Measurements from ENCODE around the gene OR6B1. TPM values are rescaled to one million over a fixed set of nuclear protein-coding genes. Genes with fewer than 3 reads are reported as not detected.

The OR6B1 gene
- not detected for total RNA-seq

GRCh38 chr7:144000020-144000419, at the start of gene OR6B1:
OR6B1 (plus strand) TSS chr7:144000320; CDS start chr7:144003997, 3,677 bp downstream.
- no peak within 1 kb of the TSS for H3K4me3 ChIP-seq
- no peak within 1 kb of the TSS for H3K27ac ChIP-seq
- TF ChIP-seq CTCF (IDR thresholded peaks at IDR 0.05) = no peak
- H3K9me3 ChIP-seq = no peaks in the 10 kb centered on the region
- intact Hi-C loops (cut with DNase I) = no loop called here
- no peak for DNase-seq
- no peak within 1 kb of the TSS for H3K9ac ChIP-seq (ENCODE audit: low read depth in 2 of 2, low read length in 2 of 2)
- no peaks in the 10 kb centered on the region for H3K36me3 ChIP-seq
- no peaks in the 10 kb centered on the region for H3K4me1 ChIP-seq
- H3K27me3 ChIP-seq = no peaks in the 10 kb centered on the region

GRCh38 chr7:143953421-143953820, 46.7 kb upstream of the OR6B1 start:
- Histone ChIP-seq H3K36me3 (no peaks in the 10 kb centered on the region), H3K27me3 (no peaks in the 10 kb centered on the region), H3K27ac (no peak overlapping the region), H3K9me3 (no peaks in the 10 kb centered on the region), H3K9ac (ENCODE audit: low read depth in 2 of 2, low read length in 2 of 2) (no peak overlapping the region), H3K4me1 (no peaks in the 10 kb centered on the region), H3K4me3 (no peak overlapping the region)
- intact Hi-C loops (cut with DNase I) = no loop called here
- DNase-seq = no peak
- no peak for TF ChIP-seq CTCF (IDR thresholded peaks at IDR 0.05)

- intact Hi-C loops (cut with DNase I) = no loop called here
- H3K9ac ChIP-seq (ENCODE audit: low read depth in 2 of 2, low read length in 2 of 2) = no peak overlapping the region
- no peak for TF ChIP-seq CTCF (IDR thresholded peaks at IDR 0.05)
- H3K4me1 ChIP-seq = no peaks in the 10 kb centered on the region
- H3K36me3 ChIP-seq = no peaks in the 10 kb centered on the region
- no peaks in the 10 kb centered on the region for H3K27me3 ChIP-seq
- H3K4me3 ChIP-seq = no peak overlapping the region
- no peaks in the 10 kb centered on the region for H3K9me3 ChIP-seq
- no peak overlapping the region for H3K27ac ChIP-seq
- DNase-seq = no peak
These were observed 46.0 kb upstream of the OR6B1 start for GRCh38 chr7:143954135-143954534.

GRCh38 chr7:143954544-143954943, 45.6 kb upstream of the OR6B1 start, which contains the start of gene OR2F1:
OR2F1 (plus strand) TSS chr7:143954844; CDS start chr7:143959971, 5,127 bp downstream.
- H3K4me3 ChIP-seq = no peak within 1 kb of the TSS
- no peaks in the 10 kb centered on the region for H3K27me3 ChIP-seq
- TF ChIP-seq CTCF (IDR thresholded peaks at IDR 0.05) = no peak
- H3K4me1 ChIP-seq = no peaks in the 10 kb centered on the region
- H3K36me3 ChIP-seq = no peaks in the 10 kb centered on the region
- DNase-seq = no peak
- H3K9me3 ChIP-seq = no peaks in the 10 kb centered on the region
- no peak within 1 kb of the TSS for H3K9ac ChIP-seq (ENCODE audit: low read depth in 2 of 2, low read length in 2 of 2)
- H3K27ac ChIP-seq = no peak within 1 kb of the TSS
- intact Hi-C loops (cut with DNase I) = no loop called here

GRCh38 chr7:143958781-143959180, 41.3 kb upstream of the OR6B1 start:
- Histone ChIP-seq H3K36me3 (no peaks in the 10 kb centered on the region), H3K9me3 (no peaks in the 10 kb centered on the region), H3K27me3 (no peaks in the 10 kb centered on the region), H3K9ac (ENCODE audit: low read depth in 2 of 2, low read length in 2 of 2) (no peak overlapping the region), H3K4me1 (no peaks in the 10 kb centered on the region), H3K4me3 (no peak overlapping the region), H3K27ac (no peak overlapping the region)
- intact Hi-C loops (cut with DNase I) = no loop called here
- DNase-seq = no peak
- no peak for TF ChIP-seq CTCF (IDR thresholded peaks at IDR 0.05)

Measured in colonic mucosa (tissue), 4 donors.